ENCODE results near the gene ZFP1.

- TF ChIP-seq EZH2 (IDR thresholded peaks at IDR 0.05; ENCODE audit: borderline replicate concordance) (no peak), CTCF (IDR thresholded peaks at IDR 0.05; ENCODE audit: poor library complexity) (peak; percentile 87), EZH2phosphoT487 (IDR thresholded peaks at IDR 0.05; ENCODE audit: low read depth, severe bottlenecking, unreplicated experiment) (no peak)
Observed at GRCh38 chr16:75110637-75111513, 37.4 kb upstream of the ZFP1 start.
